SHP77 (cell line): ENCODE measurements around the gene C1orf74.

Experiments
- DNase-seq, 2 experiments: peaks; one replicate each; lab custom pipeline; 2025; lab: John Stamatoyannopoulos, UW

The C1orf74 gene

DNA sequence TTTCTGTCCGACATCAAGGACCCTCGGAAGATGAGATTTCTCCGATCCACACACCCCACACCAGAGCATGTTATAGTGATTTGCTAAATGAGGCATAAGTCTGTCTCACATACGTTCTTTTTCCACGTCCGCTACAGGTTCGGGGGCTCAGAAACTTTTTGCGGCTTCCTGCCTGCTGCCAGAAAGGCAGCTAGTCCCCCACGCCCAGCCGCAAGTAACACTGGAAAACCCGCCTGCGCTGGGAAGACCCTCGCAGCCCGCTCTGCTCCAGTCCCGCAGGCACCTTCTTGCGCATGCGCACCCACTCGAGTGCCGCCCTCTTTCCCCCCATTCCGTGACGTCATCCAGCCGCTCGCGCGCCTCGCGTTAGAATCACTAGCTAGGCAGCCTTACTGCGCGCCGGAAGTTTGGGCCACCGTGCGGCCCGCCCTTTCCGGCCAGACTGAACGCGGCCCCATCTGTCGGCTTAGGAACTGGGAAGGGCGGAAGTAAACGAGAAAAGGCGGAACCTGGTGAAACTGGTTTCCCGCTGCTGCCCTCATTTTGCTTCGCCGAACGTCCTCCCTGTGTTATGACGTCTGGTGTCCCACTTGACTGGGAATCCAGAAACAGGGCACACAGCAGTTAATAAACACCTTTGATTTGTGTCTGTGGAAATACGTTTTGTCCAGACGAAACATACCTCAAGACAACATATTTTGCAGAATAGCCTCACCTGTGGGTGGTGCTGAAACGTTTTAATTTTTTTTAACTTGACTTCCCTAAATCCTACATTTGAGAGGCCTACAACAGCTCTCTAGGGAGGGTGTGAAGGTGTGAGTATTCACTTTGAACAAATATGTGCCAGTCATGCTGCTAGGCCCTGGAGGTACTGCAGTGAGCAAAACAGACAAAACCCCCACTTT, at the start of gene C1orf74:
Gene C1orf74 (minus strand): TSS at position 295 of the 905 bp plus-strand sequence. CDS start 925 bp downstream, outside the sequence.
- peak; percentile 96 for DNase-seq

DNA sequence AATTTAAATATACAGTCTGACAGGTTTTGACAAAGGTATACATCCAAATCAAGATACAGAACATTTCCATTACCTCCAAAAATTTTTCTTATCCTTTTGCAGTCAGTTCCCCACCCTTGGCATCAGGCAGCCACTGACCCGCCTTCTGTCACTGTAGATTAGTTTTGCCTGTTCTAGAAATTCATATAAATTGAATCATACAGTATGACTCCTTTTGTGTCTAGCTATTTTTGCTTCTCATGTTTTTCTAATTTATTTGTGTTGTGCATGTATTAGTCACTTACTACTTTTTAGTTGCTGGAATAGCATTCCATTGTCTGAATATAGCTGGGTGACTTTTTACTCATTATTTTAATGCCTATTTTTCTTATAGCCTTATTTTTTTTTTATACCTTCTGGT, 47.3 kb upstream of the C1orf74 start:
- DNase-seq: no peak

- no peak for DNase-seq
Measured at GRCh38 chr1:209830722-209831121, 46.4 kb upstream of the C1orf74 start.

DNA sequence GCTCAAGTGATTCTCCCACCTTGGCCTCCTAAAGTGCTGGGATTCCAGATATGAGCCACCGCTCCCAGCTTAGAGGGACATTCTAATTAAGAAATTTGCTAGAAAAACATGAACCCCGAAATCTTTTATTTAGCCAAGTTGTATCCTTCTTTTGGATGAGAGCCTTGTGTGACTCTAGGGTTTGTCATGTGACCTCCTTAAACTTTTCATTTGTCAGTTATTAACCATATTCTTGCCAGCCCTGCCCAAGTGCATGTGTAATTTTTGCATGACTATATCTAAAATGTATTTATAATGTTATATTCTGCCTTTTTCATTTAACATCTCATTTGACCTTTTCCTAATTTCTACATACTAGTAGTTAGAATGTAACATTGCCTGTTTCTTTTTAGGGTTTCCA, 45.4 kb upstream of the C1orf74 start:
- no peak for DNase-seq

DNA sequence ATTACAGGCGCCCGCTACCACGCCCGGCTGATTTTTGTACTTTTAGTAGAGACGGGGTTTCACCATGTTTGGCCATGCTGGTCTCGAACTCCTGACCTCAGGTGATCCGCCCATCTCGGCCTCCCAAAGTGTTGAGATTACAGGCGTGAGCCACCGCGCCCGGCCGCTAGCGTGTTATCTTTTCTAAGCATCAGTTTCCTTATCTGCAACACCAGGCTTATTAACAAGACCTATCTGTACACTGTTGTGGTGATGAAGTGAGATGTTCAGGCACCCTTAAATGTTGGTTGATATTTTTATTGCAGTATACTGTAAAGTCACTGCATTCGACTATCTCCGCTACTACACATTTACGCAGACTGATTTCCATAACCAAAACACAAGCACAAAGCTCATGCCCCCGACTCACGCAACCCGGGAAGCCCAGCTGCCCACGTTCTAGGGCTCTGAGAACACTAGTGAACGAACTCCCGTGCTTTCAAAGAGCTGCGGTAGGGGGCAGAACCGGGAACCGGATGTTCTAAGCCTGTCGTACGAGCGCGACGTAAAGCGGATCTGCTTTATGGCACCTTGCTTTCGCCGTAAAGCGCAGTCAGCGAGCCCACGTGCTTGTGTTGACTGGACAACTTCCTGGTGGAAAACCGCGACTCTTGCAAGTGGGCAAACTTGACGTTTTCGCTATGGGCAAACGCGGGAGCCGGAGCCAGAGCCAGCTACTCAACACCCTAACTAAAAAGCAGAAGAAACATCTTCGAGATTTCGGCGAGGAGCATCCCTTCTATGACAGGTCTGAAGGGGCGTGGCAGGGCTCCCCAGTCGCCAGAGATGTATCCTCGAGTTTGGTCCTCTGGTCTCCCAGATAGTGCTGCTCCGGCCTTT, 43.3 kb upstream of the C1orf74 start, which contains the start of gene UTP25:
Gene UTP25 (plus strand): TSS at position 589 of the 879 bp plus-strand sequence. CDS start 92 bp downstream, at position 681.
- DNase-seq: peak; percentile 93

GRCh38 chr1:209825591-209826434, 41.5 kb upstream of the C1orf74 start:
- DNase-seq: no peak

DNA sequence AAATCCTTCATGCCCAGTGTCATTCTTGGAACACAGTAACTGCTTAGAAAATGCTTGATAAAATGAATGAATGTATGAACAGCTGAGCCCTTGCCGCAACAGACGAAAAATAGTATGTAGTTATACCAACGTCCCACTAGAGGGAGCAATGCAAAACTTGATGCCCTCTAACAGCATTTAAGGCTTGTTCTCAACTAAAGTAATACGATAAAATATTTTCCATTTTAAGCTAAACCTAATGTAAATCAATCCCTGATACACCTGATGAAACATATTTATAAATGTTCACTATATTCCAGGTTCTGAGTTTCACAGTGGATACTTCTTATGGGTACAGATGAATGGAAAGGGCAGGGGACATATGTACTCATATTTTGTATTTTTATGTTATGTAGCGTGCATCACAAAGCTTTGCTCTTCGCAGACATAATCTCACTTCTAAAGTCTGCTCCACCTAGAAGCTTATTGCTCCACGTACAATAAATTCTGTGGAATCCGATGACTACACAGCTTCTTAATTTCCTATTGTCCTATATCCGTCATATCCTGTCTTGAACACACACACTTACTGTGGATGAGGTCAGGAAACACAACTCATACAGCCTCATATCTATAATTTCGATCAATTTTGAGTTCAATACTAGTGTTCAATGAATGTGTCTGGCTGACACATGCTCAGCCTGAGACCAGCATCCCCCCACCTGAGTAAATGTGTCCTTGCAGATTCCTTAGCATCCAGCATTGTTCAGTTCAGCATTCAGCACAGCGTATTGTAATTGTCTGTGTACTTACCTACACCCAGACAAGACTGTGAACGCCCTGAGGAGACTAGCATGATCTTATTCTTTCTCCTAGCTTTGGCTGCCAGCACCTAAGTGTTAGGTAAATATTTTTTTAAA, 39.0 kb upstream of the C1orf74 start:
- peak; percentile 55 to 58 for DNase-seq

GRCh38 chr1:209822706-209823105, 38.3 kb upstream of the C1orf74 start:
- DNase-seq: no peak

- no peak for DNase-seq
Measured at GRCh38 chr1:209820986-209821385, 36.6 kb upstream of the C1orf74 start.

DNA sequence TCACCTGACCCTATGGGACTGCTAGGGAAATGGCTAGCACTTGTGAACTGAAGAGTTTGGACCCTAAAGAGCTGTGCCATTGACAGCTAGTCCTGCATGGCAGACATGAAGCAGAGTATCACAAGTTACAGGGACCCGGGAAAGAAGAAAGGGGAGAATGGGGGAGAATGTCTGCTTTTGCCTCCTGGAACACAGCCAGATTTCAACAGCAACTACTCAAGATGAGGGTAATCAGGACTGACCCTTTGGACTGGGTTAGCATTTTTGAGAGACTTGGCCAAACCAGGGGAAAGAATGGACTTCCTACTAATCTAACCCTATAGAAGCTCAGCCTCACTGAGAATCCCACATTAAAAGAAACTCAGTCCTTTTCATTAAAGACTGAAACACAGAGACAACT, 34.7 kb upstream of the C1orf74 start:
- no peak for DNase-seq

GRCh38 chr1:209817691-209818090, 33.3 kb upstream of the C1orf74 start:
- no peak for DNase-seq

DNA sequence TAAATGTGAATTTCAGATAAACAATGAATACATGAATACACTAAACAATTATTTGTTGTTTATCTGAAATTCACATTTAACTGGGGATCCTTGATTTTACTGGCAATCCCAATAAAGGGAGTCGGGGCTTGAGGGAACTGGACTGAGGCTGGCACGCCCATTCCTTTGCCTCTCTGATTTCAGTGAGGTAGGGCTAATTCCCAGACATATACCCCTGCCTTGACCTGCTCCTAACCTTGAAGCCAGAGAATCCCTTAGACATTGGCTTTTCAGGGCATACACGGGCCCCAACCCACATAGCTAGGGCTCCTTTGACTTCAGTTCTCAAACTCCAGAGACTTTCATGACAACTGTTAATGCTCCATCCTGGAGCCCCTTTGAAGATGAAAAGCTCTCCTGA, 32.6 kb upstream of the C1orf74 start:
- no peak for DNase-seq

GRCh38 chr1:209815931-209816341, 31.6 kb upstream of the C1orf74 start:
- DNase-seq: peak in 1 of 2 experiments; percentile 56

- no peak for DNase-seq
Measured at GRCh38 chr1:209815490-209815889, 31.1 kb upstream of the C1orf74 start.

- DNase-seq: no peak
Measured at GRCh38 chr1:209813902-209814301, 29.5 kb upstream of the C1orf74 start.

DNA sequence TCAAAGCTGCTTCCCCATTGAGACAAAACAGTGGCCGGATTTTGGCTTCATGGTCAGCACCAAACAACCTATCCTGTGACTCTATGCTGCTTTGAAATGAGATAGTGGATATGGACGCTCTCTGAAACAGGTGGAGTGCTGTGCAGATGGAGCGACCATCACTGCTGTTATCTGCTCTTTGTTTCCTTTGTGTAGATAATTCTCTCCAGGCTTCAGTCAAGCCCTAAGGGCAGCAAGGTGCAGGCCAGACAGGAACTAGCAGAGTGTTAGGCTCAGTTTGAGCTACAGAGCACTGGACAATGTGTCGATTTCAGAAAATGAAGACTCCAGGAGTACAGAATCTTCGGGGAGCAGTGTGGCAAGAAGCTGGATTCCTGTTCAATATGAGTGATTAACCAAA, 26.4 kb upstream of the C1orf74 start:
- DNase-seq: no peak

DNA sequence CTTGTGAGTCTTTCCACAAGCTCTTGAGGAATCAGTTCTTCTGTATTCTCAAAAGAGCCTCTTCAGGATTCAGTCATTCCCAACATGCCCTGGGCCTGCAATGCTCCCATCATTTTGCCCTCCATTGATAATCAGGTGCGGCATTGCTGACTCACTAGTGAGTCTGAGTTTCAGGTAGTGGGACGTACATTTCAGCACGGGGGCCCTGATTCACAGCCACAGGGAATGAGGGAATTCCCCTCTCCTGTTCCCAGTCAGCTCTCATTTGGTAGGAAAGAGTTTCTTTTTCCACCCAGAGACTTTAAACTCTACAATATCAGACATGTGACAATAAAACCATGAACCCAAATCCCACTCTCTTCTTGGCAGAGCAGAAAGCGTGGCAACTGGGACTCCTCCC, 25.3 kb upstream of the C1orf74 start:
- DNase-seq: no peak

- peak; percentile 91 for DNase-seq
Measured at GRCh38 chr1:209808059-209808581, 23.8 kb upstream of the C1orf74 start.

DNA sequence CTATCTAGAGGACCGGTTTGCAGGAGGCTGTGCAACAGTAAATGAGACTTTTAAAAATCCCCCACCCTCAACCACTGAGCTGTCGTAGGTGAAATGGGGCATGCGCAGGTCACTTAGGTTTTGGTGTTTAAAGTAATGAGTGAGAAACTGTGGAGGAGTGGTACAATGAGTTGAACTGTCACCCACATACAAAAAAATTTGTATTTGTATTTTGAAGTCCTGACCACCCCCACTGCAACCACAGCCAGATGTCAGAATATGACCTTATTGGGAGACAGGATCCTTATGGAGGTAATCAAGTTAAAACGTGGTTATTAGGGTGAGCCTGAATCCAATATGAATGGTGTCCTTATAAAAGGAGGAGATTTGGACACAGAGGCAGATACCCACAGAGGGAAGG, 23.1 kb upstream of the C1orf74 start:
- DNase-seq: no peak
